SW480 (cell line): ENCODE measurements around the gene CORO2A.
"Not testable (repeated sequence)": the region's sequence is repeated elsewhere in the genome, so short reads cannot be mapped to it uniquely, and the experiment has no call there.

Experiments used
- DNase-seq: peaks from one replicate; pipeline ENCODE4 v3.0.0-alpha.2; 2016; ENCODE audit warnings: low spot score

Gene CORO2A

GRCh38 chr9:98191181-98191608 is 1.2 kb downstream of the CORO2A start:
- no peak for DNase-seq

- no peak for DNase-seq
These were observed 1.7 kb downstream of the CORO2A start for GRCh38 chr9:98190757-98191105.

- no peak for DNase-seq
These were observed 3.0 kb downstream of the CORO2A start for GRCh38 chr9:98189412-98189811.

- DNase-seq: no peak
These were observed 4.5 kb downstream of the CORO2A start for GRCh38 chr9:98187926-98188325.

GRCh38 chr9:98186236-98186635 is 6.2 kb downstream of the CORO2A start:
- DNase-seq: no peak

GRCh38 chr9:98185611-98186171 is 6.7 kb downstream of the CORO2A start:
- no peak for DNase-seq

- DNase-seq: no peak
These were observed 7.3 kb downstream of the CORO2A start for GRCh38 chr9:98185021-98185567.

- DNase-seq: no peak
These were observed 8.1 kb downstream of the CORO2A start for GRCh38 chr9:98184326-98184725.

- no peak for DNase-seq
These were observed 9.4 kb downstream of the CORO2A start for GRCh38 chr9:98182889-98183599.

- DNase-seq: no peak
These were observed 10.2 kb downstream of the CORO2A start for GRCh38 chr9:98182069-98182820.

GRCh38 chr9:98181746-98182068 is 10.7 kb downstream of the CORO2A start:
- DNase-seq: no peak

- no peak for DNase-seq
These were observed 11.4 kb downstream of the CORO2A start for GRCh38 chr9:98180996-98181395.

- no peak for DNase-seq
These were observed 13.3 kb downstream of the CORO2A start for GRCh38 chr9:98178874-98179850.

- DNase-seq: no peak
These were observed 15.8 kb downstream of the CORO2A start for GRCh38 chr9:98176391-98177259.

- no peak for DNase-seq
These were observed 16.7 kb downstream of the CORO2A start for GRCh38 chr9:98175762-98176161.

- DNase-seq: no peak
These were observed 17.3 kb downstream of the CORO2A start for GRCh38 chr9:98175028-98175569.

- not testable (repeated sequence) for DNase-seq
These were observed 17.9 kb downstream of the CORO2A start for GRCh38 chr9:98174502-98174918.

GRCh38 chr9:98173181-98173580 is 19.3 kb downstream of the CORO2A start:
- DNase-seq: no peak

GRCh38 chr9:98172604-98173003 is 19.8 kb downstream of the CORO2A start:
- peak; percentile 80 for DNase-seq

GRCh38 chr9:98171176-98171925 is 21.1 kb downstream of the CORO2A start:
- DNase-seq: no peak
